Activated T-cell treated with anti-CD3 and anti-CD28 coated beads, Interleukin-2, amount 50 U/mL, for 4 hours (primary cell): ENCODE data around the gene SPOUT1. TPM values are rescaled to one million over a fixed set of nuclear protein-coding genes. Genes with fewer than 3 reads are reported as not detected.
"Not testable (repeated sequence)": the region's sequence is repeated elsewhere in the genome, so short reads cannot be mapped to it uniquely, and the experiment has no call there.

ENCODE experiments used
- ATAC-seq, 2 donors: fragments of 200-7000 bp; cut with Tn5 transposase; one replicate each; pipeline ENCODE4 v1.10.0; 2021
- DNase-seq: peaks from one replicate; pipeline ENCODE4 v3.0.0-alpha.2; 2020
- H3K27me3 Mint-ChIP-seq: one replicate; pipeline ENCODE4 v1.8.0; 2021; ENCODE audit warnings: low read depth, mixed read lengths
- H3K36me3 Mint-ChIP-seq: one replicate; pipeline ENCODE4 v1.8.0; 2022; ENCODE audit warnings: mixed read lengths; ENCODE audit not compliant: insufficient read depth
- H3K4me1 Mint-ChIP-seq: one replicate; pipeline ENCODE4 v1.8.0; 2021; ENCODE audit warnings: low read depth, mixed read lengths
- H3K4me3 Mint-ChIP-seq: one replicate; pipeline ENCODE4 v1.8.0; 2021; ENCODE audit warnings: mild to moderate bottlenecking, moderate library complexity, mixed read lengths
- H3K9me3 Mint-ChIP-seq: one replicate; pipeline ENCODE4 v1.8.0; 2021; ENCODE audit warnings: mixed read lengths
- total RNA-seq, 3 donors: library from RNA; stranded (reverse); gene quantifications; one replicate each; pipeline ENCODE4 v1.2.1, GENCODE V29; 2021

Gene SPOUT1
- total RNA-seq, 3 donors from 2014 or later, result 228 to 233 (median 233) TPM

DNA sequence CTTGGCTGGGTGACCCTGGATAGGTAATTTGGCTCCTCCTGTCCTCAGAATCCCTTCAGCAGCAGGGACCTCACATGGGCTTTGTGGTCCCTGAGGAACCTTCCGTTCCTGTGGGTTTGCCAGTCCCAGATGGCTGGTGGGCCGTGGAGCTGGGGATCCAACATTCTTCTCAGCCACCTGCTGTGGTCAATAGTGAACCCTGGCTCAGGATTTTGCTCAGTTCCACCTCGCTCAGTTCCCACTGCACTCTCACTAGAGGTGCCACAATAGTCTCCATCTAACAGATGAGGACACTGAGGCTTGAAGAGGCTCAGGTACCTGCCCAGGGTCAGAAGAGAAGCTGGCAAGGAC, 17.1 kb upstream of the SPOUT1 start:
- Mint-ChIP-seq H3K27me3 (no peaks in the 10 kb centered on the region), H3K4me1 (no peaks in the 10 kb centered on the region), H3K36me3 (peaks cover 20% of the 10 kb centered on the region), H3K4me3 (no peak overlapping the region), H3K9me3 (peaks cover 13% of the 10 kb centered on the region)
- no peak for ATAC-seq
- DNase-seq, result no peak

DNA sequence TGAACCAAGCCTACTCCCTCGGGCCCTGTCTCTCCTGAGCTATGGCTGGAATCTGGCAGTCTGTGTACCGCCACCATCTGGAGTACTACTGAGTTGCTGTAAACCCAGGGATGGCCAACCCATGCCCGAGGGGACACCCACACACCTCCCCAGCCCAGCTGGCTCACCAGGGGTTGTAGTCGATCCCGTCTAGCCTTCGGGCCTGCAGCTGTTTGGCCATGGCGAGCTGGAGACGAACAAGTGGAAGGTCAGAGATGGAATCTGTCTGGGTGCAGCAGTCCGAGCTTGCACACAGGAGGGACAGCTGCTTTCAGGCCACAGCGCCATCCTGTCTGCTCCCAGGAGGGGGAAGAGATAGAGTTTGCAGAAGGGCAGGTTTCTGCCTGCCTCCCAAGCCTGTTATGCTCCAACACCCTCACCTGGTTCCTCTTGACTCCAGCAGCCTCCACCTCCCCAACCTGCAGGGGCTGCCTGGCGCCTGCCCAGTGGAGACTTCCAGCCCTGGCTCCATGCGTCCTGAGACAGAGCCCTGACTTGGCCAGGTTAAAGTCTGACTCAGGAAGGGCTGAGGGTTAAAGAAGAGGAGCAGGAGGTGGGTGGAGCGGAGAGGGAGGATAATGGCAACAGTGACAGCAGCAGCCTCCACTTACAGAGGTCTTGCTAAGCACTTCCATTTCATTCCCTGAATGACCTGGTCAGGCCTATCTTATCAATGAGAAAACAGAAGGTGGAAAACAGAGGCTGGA, 15.8 kb upstream of the SPOUT1 start:
- H3K4me1 Mint-ChIP-seq, result no peaks in the 10 kb centered on the region
- no peak for DNase-seq
- no peak for ATAC-seq
- H3K27me3 Mint-ChIP-seq, result no peaks in the 10 kb centered on the region
- H3K4me3 Mint-ChIP-seq, result no peak overlapping the region
- peaks cover 8% of the 10 kb centered on the region for H3K36me3 Mint-ChIP-seq
- H3K9me3 Mint-ChIP-seq, result peaks cover under 1% of the 10 kb centered on the region

GRCh38 chr9:128843171-128843570, 13.6 kb upstream of the SPOUT1 start:
- not testable (repeated sequence) for H3K9me3 Mint-ChIP-seq

DNA sequence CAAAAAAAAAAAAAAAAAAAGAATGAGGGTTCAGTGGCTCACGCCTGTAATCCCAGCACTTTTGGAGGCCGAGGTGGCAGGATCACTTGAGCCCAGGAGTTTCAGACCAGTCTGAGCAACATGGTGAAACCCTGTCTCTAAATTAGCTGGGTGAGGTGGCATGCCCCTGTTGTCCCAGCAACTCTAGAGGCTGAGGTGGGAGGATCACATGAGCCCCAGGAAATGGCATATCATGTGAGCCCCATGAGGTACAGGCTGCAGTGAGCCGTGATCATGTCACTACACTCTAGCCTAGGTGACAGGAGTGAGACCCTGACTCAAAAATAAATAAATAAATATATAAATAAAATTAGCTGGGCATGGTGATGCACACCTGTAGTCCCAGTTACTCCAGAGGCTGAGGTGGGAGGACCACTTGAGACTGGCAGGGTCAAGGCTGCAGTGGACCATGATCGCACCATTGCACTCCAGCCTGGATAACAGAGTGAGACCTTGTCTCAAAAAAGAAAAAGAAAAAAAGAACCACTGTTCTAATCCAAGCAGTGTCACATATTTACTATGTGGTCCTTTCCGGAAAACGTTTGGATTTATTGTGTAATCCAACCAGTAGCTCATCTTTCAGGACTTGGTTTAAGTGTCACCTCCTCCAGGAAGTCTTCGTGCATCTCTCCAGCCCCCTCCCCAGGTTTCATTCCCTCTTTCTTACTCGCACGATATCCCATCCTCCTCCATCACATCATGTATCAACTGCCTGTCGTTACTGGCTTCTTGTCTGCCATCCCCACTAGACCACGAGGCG, 12.3 kb upstream of the SPOUT1 start:
- no peaks in the 10 kb centered on the region for H3K27me3 Mint-ChIP-seq

More at GRCh38 chr9:128843171-128843570, 13.6 kb upstream of the SPOUT1 start:
- ATAC-seq, H3K4me3 Mint-ChIP-seq, H3K27me3 Mint-ChIP-seq, H3K4me1 Mint-ChIP-seq, H3K36me3 Mint-ChIP-seq, DNase-seq: not testable (repeated sequence)

DNA sequence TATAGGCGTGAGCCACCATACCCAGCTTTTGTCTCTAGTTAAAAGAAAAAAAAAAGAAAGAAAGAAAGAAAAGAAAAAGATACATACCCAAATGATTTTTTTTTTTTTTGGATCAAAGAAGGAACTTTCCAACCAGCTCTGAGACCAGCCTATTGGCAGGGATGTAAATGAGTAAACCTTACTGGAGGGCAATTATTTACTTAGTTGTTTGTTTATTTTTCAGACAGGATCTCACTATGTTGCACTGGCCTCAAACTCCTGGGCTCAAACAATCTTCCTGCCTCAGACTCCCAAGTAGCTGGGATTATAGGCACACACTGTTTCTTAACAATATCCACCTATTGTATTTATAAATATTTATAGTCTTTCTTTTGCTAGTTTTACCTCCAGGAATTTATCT, 10.9 kb upstream of the SPOUT1 start:
- no peaks in the 10 kb centered on the region for H3K4me1 Mint-ChIP-seq
- no peak for DNase-seq
- H3K36me3 Mint-ChIP-seq, result peaks cover 11% of the 10 kb centered on the region
- H3K4me3 Mint-ChIP-seq, result no peak overlapping the region
- H3K27me3 Mint-ChIP-seq, result no peaks in the 10 kb centered on the region
- H3K9me3 Mint-ChIP-seq, result no peaks in the 10 kb centered on the region
- no peak for ATAC-seq

More for the DNA sequence above, 12.3 kb upstream of the SPOUT1 start:
- Mint-ChIP-seq H3K4me1 (no peaks in the 10 kb centered on the region), H3K9me3 (no peaks in the 10 kb centered on the region), H3K4me3 (no peak overlapping the region), H3K36me3 (peaks cover 9% of the 10 kb centered on the region)
- no peak for ATAC-seq
- no peak for DNase-seq

DNA sequence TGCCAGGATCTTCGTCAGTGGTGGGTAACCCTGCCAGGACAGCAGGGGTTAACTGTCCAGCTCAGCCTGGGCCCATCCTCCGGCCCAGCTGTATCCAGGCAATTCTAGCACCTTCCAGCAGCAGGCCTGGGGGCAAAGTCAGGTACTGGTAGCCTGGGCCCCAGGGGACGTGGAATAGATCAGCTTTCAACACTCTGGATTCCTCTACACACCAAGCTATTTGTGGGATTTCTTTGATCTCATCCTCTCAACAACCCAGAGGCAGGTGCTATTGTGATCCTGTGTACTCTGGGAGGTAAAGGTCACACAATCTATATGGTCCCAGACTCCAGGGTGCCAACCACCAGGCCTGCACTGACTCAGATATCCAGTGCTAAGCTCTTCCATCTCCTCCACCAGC, 8.7 kb upstream of the SPOUT1 start:
- no peak overlapping the region for H3K4me3 Mint-ChIP-seq
- no peaks in the 10 kb centered on the region for H3K4me1 Mint-ChIP-seq
- ATAC-seq, result no peak
- no peaks in the 10 kb centered on the region for H3K9me3 Mint-ChIP-seq
- H3K27me3 Mint-ChIP-seq, result no peaks in the 10 kb centered on the region
- H3K36me3 Mint-ChIP-seq, result peaks cover 13% of the 10 kb centered on the region
- DNase-seq, result no peak

DNA sequence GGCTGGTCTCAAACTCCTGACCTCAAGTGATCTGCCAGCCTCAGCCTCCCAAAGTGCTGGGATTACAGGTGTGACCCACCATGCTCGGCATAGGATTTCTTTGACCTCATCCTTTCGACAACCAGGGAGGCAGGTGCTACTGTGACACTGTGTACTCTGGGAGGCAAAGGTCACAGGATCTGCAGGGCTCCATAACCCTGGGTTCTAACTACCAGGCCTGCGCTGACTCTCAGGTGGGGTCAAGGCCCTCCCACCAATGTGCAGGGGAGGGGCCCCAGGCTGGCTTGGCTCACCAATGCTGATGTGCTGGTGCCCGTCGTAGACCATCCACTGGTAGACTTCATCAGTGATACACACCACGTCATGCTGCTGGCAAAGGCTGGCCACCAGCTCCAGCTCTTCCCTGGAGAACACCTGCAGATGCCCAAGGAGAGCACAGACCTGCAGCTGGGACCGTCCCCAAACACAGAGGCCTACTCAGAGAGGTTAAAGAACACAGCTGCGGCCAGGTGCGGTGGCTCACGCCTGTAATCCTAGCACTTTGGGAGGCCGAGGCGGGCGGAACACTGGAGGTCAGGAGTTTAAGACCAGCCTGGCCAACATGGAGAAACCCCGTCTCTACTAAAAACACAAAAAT, 7.0 kb upstream of the SPOUT1 start:
- ATAC-seq (no peak), DNase-seq (no peak)
- Mint-ChIP-seq H3K4me3 (no peak overlapping the region), H3K4me1 (no peaks in the 10 kb centered on the region), H3K9me3 (no peaks in the 10 kb centered on the region), H3K27me3 (no peaks in the 10 kb centered on the region), H3K36me3 (peaks cover 12% of the 10 kb centered on the region)

GRCh38 chr9:128835246-128836210, 5.9 kb upstream of the SPOUT1 start:
- DNase-seq (no peak), ATAC-seq (no peak)
- Mint-ChIP-seq H3K9me3 (no peaks in the 10 kb centered on the region), H3K27me3 (no peaks in the 10 kb centered on the region), H3K4me1 (no peaks in the 10 kb centered on the region), H3K36me3 (peaks cover 12% of the 10 kb centered on the region), H3K4me3 (no peak overlapping the region)

DNA sequence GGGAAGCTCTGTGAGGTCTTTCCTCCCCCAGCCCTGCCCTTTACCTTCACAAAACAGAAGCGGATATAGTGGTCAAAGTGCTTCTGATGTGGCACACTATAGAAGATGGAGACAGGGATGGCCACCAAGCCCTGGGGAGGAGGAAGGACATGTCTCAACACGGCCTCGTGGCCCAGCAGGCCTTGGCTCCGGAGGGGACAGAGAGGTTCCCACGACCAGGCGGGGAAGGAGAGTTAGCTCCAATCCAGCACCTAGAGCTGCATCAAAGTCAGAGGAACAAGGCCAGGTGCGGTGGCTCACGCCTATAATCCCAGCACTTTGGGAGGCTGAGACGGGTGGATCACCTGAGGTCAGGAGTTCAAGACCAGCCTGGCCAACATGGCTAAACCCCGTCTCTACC, 4.1 kb upstream of the SPOUT1 start:
- Mint-ChIP-seq H3K9me3 (no peaks in the 10 kb centered on the region), H3K36me3 (peaks cover 16% of the 10 kb centered on the region), H3K27me3 (no peaks in the 10 kb centered on the region), H3K4me3 (no peak overlapping the region), H3K4me1 (peaks cover 10% of the 10 kb centered on the region)
- DNase-seq, result no peak
- ATAC-seq, result no peak

- ATAC-seq, result peak in 1 of 2 donors; percentile 20
- Mint-ChIP-seq H3K9me3 (no peaks in the 10 kb centered on the region), H3K4me3 (peak overlapping the region; percentile 95), H3K27me3 (no peaks in the 10 kb centered on the region), H3K4me1 (peaks cover 23% of the 10 kb centered on the region), H3K36me3 (peaks cover 21% of the 10 kb centered on the region)
- no peak for DNase-seq
Measured at GRCh38 chr9:128828719-128829452, 708 bp downstream of the SPOUT1 start.

DNA sequence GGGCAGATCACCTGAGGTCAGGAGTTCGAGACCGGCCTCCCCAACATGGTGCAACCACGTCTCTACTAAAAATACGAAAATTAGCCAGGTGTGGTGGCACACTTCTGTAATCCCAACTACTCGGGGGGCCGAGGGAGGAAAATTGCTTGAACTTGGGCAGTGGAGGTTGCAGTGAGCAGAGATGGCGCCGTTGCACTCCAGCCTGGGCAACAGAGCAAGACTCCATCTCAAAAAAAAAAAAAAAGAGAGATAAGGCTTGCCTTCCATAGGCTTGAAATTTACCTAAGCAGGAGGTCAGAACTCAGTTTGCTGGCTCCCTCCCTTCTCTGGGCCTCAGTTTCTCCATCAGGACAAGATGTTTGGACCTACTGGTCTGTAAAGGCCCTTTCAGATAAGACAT, 1.3 kb downstream of the SPOUT1 start:
- Mint-ChIP-seq H3K9me3 (no peaks in the 10 kb centered on the region), H3K36me3 (peaks cover 21% of the 10 kb centered on the region), H3K4me1 (peaks cover 23% of the 10 kb centered on the region), H3K4me3 (peak overlapping the region; percentile 95), H3K27me3 (no peaks in the 10 kb centered on the region)
- ATAC-seq (no peak), DNase-seq (no peak)

- ATAC-seq, result no peak
- no peak for DNase-seq
- H3K9me3 Mint-ChIP-seq, result no peaks in the 10 kb centered on the region
- H3K4me3 Mint-ChIP-seq, result no peak overlapping the region
- no peaks in the 10 kb centered on the region for H3K27me3 Mint-ChIP-seq
- peaks cover 25% of the 10 kb centered on the region for H3K4me1 Mint-ChIP-seq
- H3K36me3 Mint-ChIP-seq, result peaks cover 29% of the 10 kb centered on the region
Measured at GRCh38 chr9:128825923-128826700, 3.5 kb downstream of the SPOUT1 start.

DNA sequence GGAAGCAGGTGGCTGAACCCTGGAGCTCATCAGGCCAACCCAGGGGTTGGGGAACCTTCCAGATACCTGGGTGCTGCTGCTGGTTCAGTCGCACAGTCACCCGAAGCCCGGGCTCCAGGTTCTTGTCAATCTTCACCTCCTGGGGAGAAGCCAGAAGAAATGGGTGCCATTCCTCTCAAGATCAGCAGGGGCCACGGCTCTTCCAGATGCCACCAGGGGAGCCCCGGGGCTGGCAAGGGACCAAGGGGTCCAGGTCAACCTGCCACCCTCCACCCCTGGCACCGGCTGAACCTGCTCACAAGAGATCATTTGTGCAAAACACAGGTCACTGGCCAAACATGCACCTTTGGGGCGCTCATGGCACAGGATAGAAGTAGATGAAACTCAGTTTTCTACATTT, 4.7 kb downstream of the SPOUT1 start:
- H3K36me3 Mint-ChIP-seq, result peaks cover 31% of the 10 kb centered on the region

More for the DNA sequence above, 4.7 kb downstream of the SPOUT1 start:
- Mint-ChIP-seq H3K9me3 (no peaks in the 10 kb centered on the region), H3K4me1 (peaks cover 23% of the 10 kb centered on the region), H3K4me3 (no peak overlapping the region), H3K27me3 (no peaks in the 10 kb centered on the region)
- no peak for DNase-seq
- ATAC-seq, result no peak
